ENCODE results near the gene ECHDC3. TPM values are rescaled to one million over a fixed set of nuclear protein-coding genes. Genes with fewer than 3 reads are reported as not detected.

Gene ECHDC3
- polyA plus RNA-seq, 2 of the 4 experiments (the other 2 are of a cell fraction) = 6.0 to 6.1 TPM

DNA sequence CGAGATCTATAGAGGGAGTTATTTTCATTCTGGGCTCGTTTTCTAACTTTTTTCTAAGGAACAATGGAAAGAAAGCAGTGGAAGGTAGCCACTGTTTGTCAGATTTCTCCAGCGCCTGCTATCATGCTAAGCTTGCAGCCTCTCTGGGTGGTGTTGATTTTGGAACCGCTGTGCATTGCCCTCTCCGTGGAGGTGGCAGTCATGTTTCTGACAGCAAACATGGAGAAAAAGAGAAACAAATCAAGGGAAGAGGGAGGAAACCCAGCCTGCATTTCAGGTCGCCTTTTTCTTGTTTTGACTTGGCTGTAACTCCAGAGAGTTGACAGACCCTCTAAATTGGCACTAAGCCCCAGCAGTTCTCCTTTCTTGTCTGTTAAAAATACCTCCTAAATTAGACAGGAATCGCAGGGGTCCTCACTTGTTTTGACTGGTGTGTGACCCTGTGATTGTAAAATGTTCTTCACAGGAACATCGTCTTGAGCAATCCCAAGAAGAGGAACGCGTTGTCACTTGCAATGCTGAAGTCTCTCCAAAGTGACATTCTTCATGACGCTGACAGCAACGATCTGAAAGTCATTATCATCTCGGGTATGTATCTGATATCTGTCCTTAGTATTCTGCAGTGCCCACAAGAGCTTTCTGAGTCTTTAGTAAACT lies 4.8 kb downstream of the ECHDC3 start:
- ChIA-PET POLR2A (no interaction called here), CTCF (interaction anchor here (4.3 kb wide), 1 partner anchor 12 kb away, joined by 34 read pairs; no protein-coding TSS in a partner anchor)
- ATAC-seq (no peak), FAIRE-seq (no peak), DNase-seq (ENCODE audit: low read depth in 1 of 2, low spot score in 1 of 2) (no peak)
- no peak overlapping the region for H3K4me2 ChIP-seq
- H3K27ac ChIP-seq = no peak overlapping the region
- H3K9me3 ChIP-seq = no peaks in the 10 kb centered on the region
- 46% methylated on average over 13 of the region's 13 CpGs for WGBS (ENCODE audit: missing lambda C conversion rate)
- no peak for TF ChIP-seq PBX3 (IDR thresholded peaks at IDR 0.05)
- no peaks in the 10 kb centered on the region for H3K4me1 ChIP-seq
- no peak overlapping the region for H3K4me3 ChIP-seq

- H3K4me2 ChIP-seq = no peak overlapping the region
- DNase-seq (ENCODE audit: low read depth in 1 of 2, low spot score in 1 of 2) = no peak
- no peak for ATAC-seq
- TF ChIP-seq FOSL2 (IDR thresholded peaks at IDR 0.05) = no peak
- TF ChIP-seq FOSL2 (CRISPR knock-in tag; IDR thresholded peaks at IDR 0.05) = no peak
- no peak for TF ChIP-seq CHD4 (IDR thresholded peaks at IDR 0.05; ENCODE audit: borderline replicate concordance)
- no peak for TF ChIP-seq BHLHE40 (IDR thresholded peaks at IDR 0.05; ENCODE audit: low read depth, low read length)
- TF ChIP-seq E2F6 (IDR thresholded peaks at IDR 0.05; ENCODE audit: borderline replicate concordance, low read depth) = no peak
- no peak for TF ChIP-seq USF2 (IDR thresholded peaks at IDR 0.05)
- TF ChIP-seq FOXS1 (CRISPR knock-in tag; IDR thresholded peaks at IDR 0.05) = no peak
- TF ChIP-seq, protein P1, sequence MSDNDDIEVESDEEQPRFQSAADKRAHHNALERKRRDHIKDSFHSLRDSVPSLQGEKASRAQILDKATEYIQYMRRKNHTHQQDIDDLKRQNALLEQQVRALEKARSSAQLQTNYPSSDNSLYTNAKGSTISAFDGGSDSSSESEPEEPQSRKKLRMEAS (IDR thresholded peaks at IDR 0.05) = no peak
- no peak for TF ChIP-seq NR3C1 (IDR thresholded peaks at IDR 0.05)
- TF ChIP-seq RARB (CRISPR knock-in tag; IDR thresholded peaks at IDR 0.05) = no peak
- TF ChIP-seq EHF (CRISPR knock-in tag; IDR thresholded peaks at IDR 0.05) = no peak
- no peak for TF ChIP-seq ATOH8 (CRISPR knock-in tag; IDR thresholded peaks at IDR 0.05; ENCODE audit: low read depth)
- TF ChIP-seq HOXB13 (CRISPR knock-in tag; IDR thresholded peaks at IDR 0.05; ENCODE audit: low read depth) = no peak
- TF ChIP-seq PBX3 (IDR thresholded peaks at IDR 0.05) = no peak
- no peak for TF ChIP-seq MYC (IDR thresholded peaks at IDR 0.05; ENCODE audit: borderline replicate concordance, low read length)
- H3K9me3 ChIP-seq = no peaks in the 10 kb centered on the region
- POLR2A ChIA-PET = no interaction called here
- no peaks in the 10 kb centered on the region for H3K4me1 ChIP-seq
- CTCF ChIA-PET = interaction anchor here (0.6 to 4.3 kb wide), 5 partner anchors 10 to 1671 kb away, joined by 3 to 34 read pairs (median 4); no protein-coding TSS in a partner anchor
- no peak for FAIRE-seq
- H3K4me3 ChIP-seq = no peak overlapping the region
- no peak overlapping the region for H3K27ac ChIP-seq
- WGBS (ENCODE audit: missing lambda C conversion rate) = 74% methylated on average over 5 of the region's 5 CpGs
These were observed 6.7 kb downstream of the ECHDC3 start for GRCh38 chr10:11748866-11749265.

DNA sequence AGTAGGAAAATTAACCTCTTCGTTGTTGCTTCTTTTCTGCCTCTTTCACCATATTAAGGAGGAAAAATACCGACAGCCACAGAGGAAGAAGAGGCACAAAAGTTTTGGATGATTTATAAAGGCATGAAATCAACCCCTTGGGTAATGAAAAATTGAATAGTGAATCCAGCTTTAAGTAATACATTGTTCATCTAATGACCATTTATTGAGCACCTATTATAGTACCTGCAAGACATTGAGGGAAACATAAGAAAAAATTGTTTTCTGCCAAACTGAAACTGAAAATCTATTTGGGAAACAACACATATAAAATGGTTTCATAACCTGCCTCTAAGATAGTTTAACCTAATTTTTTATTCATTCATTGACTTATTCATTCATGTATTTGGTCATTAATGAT lies 8.2 kb downstream of the ECHDC3 start:
- Histone ChIP-seq H3K27ac (no peak overlapping the region), H3K4me1 (no peaks in the 10 kb centered on the region), H3K9me3 (no peaks in the 10 kb centered on the region), H3K4me3 (no peak overlapping the region), H3K4me2 (no peak overlapping the region)
- WGBS (ENCODE audit: missing lambda C conversion rate) = 78% methylated on average over 2 of the region's 2 CpGs
- POLR2A ChIA-PET = no interaction called here
- no peak for TF ChIP-seq ZSCAN20 (CRISPR knock-in tag; IDR thresholded peaks at IDR 0.05)
- no peak for TF ChIP-seq BHLHE40 (IDR thresholded peaks at IDR 0.05; ENCODE audit: low read depth, low read length)
- TF ChIP-seq EHF (CRISPR knock-in tag; IDR thresholded peaks at IDR 0.05) = no peak
- TF ChIP-seq GATA3 (IDR thresholded peaks at IDR 0.05; ENCODE audit: borderline replicate concordance) = no peak
- no peak for TF ChIP-seq PHF8 (IDR thresholded peaks at IDR 0.05; ENCODE audit: borderline replicate concordance, low read depth)
- TF ChIP-seq FOSB (CRISPR knock-in tag; IDR thresholded peaks at IDR 0.05) = no peak
- no peak for TF ChIP-seq RNF2 (IDR thresholded peaks at IDR 0.05; ENCODE audit: borderline replicate concordance, low read depth)
- TF ChIP-seq TP53 (CRISPR knock-in tag; IDR thresholded peaks at IDR 0.05) = no peak
- TF ChIP-seq, protein P2, sequence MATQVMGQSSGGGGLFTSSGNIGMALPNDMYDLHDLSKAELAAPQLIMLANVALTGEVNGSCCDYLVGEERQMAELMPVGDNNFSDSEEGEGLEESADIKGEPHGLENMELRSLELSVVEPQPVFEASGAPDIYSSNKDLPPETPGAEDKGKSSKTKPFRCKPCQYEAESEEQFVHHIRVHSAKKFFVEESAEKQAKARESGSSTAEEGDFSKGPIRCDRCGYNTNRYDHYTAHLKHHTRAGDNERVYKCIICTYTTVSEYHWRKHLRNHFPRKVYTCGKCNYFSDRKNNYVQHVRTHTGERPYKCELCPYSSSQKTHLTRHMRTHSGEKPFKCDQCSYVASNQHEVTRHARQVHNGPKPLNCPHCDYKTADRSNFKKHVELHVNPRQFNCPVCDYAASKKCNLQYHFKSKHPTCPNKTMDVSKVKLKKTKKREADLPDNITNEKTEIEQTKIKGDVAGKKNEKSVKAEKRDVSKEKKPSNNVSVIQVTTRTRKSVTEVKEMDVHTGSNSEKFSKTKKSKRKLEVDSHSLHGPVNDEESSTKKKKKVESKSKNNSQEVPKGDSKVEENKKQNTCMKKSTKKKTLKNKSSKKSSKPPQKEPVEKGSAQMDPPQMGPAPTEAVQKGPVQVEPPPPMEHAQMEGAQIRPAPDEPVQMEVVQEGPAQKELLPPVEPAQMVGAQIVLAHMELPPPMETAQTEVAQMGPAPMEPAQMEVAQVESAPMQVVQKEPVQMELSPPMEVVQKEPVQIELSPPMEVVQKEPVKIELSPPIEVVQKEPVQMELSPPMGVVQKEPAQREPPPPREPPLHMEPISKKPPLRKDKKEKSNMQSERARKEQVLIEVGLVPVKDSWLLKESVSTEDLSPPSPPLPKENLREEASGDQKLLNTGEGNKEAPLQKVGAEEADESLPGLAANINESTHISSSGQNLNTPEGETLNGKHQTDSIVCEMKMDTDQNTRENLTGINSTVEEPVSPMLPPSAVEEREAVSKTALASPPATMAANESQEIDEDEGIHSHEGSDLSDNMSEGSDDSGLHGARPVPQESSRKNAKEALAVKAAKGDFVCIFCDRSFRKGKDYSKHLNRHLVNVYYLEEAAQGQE (IDR thresholded peaks at IDR 0.05) = no peak
- DNase-seq (ENCODE audit: low read depth in 1 of 2, low spot score in 1 of 2) (no peak), ATAC-seq (no peak), FAIRE-seq (no peak)
- CTCF ChIA-PET = no interaction called here
